CD1c-positive myeloid dendritic cell (primary cell): ENCODE data around the gene CREBRF.
"Not testable (repeated sequence)": the region's sequence is repeated elsewhere in the genome, so short reads cannot be mapped to it uniquely, and the experiment has no call there.

Experiments
- DNase-seq: peaks from one replicate; pipeline ENCODE4 v3.0.0-alpha.2; 2016; ENCODE audit errors: extremely low spot score

The CREBRF gene

GRCh38 chr5:173078878-173079277, 22.7 kb downstream of the CREBRF start:
- DNase-seq = no peak

GRCh38 chr5:173089581-173089980, 33.4 kb downstream of the CREBRF start:
- no peak for DNase-seq

GRCh38 chr5:173090639-173091038, 34.5 kb downstream of the CREBRF start:
- no peak for DNase-seq

GRCh38 chr5:173091981-173092380, 35.8 kb downstream of the CREBRF start:
- no peak for DNase-seq

- no peak for DNase-seq
Observed at GRCh38 chr5:173093606-173094005, 37.5 kb downstream of the CREBRF start.

- peak; percentile 12 for DNase-seq
Observed at GRCh38 chr5:173094012-173094661, 38.0 kb downstream of the CREBRF start.

GRCh38 chr5:173098787-173099186, 42.6 kb downstream of the CREBRF start:
- no peak for DNase-seq

GRCh38 chr5:173099461-173099860, 43.3 kb downstream of the CREBRF start:
- DNase-seq = no peak

- no peak for DNase-seq
Observed at GRCh38 chr5:173101245-173101644, 45.1 kb downstream of the CREBRF start.

GRCh38 chr5:173103411-173103810, 47.3 kb downstream of the CREBRF start:
- DNase-seq = no peak

GRCh38 chr5:173108914-173109313, 52.8 kb downstream of the CREBRF start:
- no peak for DNase-seq

- DNase-seq = no peak
Observed at GRCh38 chr5:173114536-173114935, 58.4 kb downstream of the CREBRF start.

- no peak for DNase-seq
Observed at GRCh38 chr5:173119719-173120118, 63.6 kb downstream of the CREBRF start.

- DNase-seq = no peak
Observed at GRCh38 chr5:173123416-173123815, 67.3 kb downstream of the CREBRF start.

GRCh38 chr5:173132166-173132565, 76.0 kb downstream of the CREBRF start:
- DNase-seq = not testable (repeated sequence)

GRCh38 chr5:173138707-173139106, 82.6 kb downstream of the CREBRF start:
- DNase-seq = no peak

- DNase-seq = no peak
Observed at GRCh38 chr5:173139631-173140030, 83.5 kb downstream of the CREBRF start.

GRCh38 chr5:173140769-173141168, 84.6 kb downstream of the CREBRF start:
- no peak for DNase-seq

GRCh38 chr5:173143567-173143966, 87.4 kb downstream of the CREBRF start:
- DNase-seq = no peak

- DNase-seq = peak; percentile 97
Observed at GRCh38 chr5:173144200-173145176, 88.3 kb downstream of the CREBRF start, which contains the start of gene BNIP1. TSS of gene BNIP1 (plus strand) at chr5:173144531. CDS start at chr5:173144546, 15 bp downstream.

- no peak for DNase-seq
Observed at GRCh38 chr5:173148354-173148753, 92.2 kb downstream of the CREBRF start.

- no peak for DNase-seq
Observed at GRCh38 chr5:173152547-173152946, 96.4 kb downstream of the CREBRF start.

- DNase-seq = no peak
Observed at GRCh38 chr5:173153842-173154241, 97.7 kb downstream of the CREBRF start.
